Measurements from ENCODE around the gene KTI12.

DNA sequence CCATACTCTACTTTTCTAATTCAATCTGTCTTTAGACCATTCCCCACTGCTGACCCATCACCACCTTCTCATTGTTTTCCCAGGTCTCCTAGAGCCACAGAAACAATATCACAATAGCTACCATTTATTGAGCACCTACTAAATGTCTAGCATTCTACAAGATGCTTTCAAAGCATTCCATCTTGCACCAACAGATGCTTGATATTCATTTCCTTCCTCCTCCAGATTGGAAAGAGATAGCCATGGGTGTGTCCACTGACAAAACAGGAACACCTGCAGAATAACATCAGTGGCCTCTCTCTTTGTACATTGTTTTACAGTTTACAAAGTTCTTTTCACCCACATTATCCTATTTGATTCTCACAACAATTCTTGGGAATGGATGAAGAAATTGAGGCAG is 45.4 kb downstream of the KTI12 start:
- TF ChIP-seq NR2F2 (IDR thresholded peaks at IDR 0.05) (no peak), HNF4G (IDR thresholded peaks at IDR 0.05) (no peak)
- TF ChIP-seq, protein P1, sequence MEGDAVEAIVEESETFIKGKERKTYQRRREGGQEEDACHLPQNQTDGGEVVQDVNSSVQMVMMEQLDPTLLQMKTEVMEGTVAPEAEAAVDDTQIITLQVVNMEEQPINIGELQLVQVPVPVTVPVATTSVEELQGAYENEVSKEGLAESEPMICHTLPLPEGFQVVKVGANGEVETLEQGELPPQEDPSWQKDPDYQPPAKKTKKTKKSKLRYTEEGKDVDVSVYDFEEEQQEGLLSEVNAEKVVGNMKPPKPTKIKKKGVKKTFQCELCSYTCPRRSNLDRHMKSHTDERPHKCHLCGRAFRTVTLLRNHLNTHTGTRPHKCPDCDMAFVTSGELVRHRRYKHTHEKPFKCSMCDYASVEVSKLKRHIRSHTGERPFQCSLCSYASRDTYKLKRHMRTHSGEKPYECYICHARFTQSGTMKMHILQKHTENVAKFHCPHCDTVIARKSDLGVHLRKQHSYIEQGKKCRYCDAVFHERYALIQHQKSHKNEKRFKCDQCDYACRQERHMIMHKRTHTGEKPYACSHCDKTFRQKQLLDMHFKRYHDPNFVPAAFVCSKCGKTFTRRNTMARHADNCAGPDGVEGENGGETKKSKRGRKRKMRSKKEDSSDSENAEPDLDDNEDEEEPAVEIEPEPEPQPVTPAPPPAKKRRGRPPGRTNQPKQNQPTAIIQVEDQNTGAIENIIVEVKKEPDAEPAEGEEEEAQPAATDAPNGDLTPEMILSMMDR (IDR thresholded peaks at IDR 0.05; ENCODE audit: low read depth, low read length, missing input control), result no peak

Data from liver (tissue), 3 donors.